Non-pigmented ciliary epithelial cell (primary cell): ENCODE results near the gene ZNF396.

ENCODE experiments used
- DNase-seq: peaks from one replicate; pipeline ENCODE4 v3.0.0-alpha.2; 2010; ENCODE audit warnings: low read depth

Gene ZNF396

DNA sequence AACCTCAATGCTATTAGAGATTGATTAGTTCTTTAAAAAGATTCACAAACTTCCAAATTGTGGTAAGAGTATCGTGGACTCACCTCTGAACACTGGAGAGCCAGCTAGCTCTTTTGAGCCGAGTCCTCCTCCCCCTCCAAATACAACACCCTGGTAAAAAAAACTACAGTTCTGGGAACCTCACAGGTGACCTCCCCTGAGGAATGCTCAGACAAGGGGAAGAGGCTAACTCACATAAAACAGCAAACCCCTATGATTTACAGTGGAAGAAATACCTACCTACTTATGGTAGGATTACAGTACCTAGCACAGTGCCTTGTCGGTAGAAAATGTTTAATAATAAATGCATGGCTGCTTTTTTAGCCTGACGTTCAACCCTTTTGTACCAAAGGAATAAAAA lies 41.3 kb downstream of the ZNF396 start:
- DNase-seq = no peak

DNA sequence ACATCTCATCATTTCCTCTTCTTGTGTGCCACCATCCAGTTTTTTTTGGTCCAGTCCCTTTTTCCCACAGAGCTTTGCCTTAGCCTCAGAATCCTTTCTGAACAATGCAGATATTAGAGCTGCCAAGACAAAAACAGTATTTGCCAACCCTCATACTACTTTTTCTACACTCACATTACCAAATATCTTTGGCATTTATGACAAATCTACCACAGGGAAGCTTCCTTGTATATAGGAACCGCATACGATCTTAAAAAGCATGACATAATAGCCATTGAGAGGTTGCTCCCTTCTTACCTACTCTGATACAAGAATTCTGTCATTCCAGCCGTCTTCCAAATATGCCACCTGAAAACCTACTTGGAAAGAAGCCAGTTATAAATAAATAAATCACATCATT lies 42.3 kb downstream of the ZNF396 start:
- DNase-seq = no peak

DNA sequence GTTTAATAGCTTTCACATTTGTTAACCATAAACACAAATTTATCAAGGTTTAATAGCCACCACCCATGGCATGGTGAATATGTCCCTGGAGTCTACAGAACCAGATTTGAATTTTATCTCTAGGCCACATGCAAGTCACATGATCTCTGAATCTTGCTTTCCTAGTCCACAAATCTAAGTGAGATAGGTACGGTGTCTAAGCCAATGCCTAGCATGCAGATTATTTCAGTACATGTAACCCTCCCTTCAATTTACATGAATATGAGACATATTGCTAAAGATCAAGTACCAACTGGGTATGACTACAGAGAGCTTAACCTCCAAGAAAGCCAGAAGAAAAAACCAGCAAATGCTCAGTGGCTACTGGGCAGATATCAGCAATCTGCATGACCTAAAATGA lies 42.9 kb downstream of the ZNF396 start:
- no peak for DNase-seq

DNA sequence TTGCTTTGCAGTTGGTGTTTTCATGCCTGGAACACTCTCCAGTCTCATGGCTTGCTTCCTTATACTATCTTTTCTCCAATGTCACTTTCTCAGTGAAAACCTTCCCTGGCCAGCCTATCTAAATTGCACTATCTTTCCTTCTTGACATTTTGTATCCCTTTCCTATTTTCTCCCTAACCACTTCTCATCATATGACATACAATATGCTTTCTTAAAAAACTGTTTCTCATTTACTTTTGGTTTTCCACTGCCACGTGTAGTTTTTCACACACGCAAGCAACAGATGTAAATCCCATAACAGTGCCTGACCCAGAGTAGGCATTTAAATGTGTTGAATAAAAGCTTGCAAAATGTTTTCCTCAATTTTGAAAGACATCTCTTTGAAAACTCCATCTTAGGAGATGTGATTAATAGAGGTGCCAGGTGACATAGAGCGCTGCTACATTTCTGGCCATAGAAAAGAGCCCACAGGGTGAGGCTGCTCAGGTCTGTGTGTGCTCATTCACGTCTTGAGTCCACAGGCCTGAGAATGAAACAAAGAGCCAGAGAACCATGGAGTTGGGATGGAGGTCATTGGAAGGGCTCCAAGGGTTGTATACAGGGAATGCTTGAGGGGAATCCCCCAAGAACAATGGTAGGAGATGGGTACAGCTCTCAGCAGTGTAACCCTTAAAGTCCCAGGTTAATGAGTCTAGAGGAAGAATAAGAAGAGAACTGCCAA lies 45.6 kb downstream of the ZNF396 start:
- DNase-seq = no peak

DNA sequence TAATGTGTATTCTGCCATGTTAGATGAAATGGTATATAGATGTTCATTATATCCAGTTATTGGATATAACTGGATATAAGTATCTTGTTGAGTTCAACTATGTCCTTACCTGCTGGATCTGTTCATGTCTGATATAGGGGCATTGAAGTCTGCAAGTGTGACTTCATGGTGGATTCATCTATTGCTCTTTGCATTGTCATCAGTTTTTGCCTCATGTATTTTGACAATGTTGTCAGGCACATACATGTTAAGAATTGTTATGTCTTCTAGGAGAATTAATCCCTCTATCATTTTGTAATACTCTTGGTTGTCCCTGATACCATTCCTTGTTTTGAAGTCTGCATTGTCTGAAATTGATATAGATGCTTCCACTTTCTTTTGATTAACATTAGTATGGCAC lies 48.3 kb downstream of the ZNF396 start:
- DNase-seq = no peak

DNA sequence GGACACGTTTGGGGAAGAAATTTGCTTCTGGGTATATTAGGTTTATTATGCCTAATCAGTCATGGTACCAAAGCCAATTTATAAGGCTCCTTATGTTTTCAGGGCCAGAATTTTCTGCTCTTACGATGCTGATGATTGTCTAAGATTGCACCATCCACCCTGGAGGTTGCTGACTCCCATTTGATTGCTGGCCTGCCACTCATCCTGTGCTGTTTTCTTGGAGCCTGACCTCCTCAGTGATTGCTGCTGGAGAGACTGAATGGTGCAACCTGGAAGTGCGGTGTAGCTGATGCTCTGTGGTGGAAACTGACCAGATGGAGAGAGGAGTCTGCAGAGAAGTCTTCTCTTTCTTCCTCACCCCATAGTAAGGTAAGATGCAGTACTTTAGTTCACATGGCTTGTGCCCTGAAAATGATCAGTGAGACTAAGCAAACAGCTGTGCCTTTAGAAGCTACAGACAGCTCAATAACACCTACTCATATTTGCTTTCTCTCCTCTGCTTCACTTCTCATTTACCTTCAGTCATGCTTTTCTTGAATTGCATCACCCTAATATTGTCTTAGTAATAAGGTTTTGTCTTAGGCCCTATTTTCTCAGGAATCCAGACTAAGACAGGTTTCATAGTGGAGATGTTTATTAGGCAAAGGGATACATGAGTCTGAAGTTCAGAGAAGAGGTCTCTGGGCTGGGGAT lies 50.3 kb downstream of the ZNF396 start:
- no peak for DNase-seq

DNA sequence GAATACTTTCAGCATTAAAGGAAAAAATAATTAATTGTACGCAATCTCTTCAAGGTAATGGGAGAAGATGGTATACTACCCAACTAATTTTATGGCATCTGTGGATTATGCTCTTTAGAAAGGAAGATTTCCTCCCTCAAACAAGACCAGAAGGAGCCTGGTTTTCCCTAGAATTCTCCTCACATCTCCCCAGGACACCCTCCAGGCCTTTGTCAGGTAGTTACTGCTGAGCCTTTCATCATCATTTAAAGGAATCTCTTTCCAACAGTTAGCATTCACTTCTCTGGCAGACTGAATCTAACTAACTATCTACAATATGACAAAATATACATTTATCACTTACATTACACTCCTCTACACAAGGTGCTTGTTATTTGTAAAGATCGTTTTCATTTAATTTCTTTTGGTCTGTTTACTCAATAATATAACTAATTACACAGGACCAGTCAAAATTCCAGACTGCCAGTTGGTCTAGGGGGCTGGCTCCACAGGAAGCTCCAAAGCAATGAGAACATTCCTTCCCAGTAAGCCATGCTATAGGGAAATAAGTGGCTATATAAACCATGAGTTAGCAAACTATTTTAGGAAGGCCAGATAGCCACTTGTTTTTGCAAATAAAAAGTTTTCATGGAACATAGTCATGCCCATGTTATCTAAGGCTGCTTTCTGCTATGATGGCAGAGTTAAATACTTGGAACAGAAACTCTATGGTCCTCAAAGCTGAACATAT lies 52.0 kb downstream of the ZNF396 start:
- DNase-seq = no peak

DNA sequence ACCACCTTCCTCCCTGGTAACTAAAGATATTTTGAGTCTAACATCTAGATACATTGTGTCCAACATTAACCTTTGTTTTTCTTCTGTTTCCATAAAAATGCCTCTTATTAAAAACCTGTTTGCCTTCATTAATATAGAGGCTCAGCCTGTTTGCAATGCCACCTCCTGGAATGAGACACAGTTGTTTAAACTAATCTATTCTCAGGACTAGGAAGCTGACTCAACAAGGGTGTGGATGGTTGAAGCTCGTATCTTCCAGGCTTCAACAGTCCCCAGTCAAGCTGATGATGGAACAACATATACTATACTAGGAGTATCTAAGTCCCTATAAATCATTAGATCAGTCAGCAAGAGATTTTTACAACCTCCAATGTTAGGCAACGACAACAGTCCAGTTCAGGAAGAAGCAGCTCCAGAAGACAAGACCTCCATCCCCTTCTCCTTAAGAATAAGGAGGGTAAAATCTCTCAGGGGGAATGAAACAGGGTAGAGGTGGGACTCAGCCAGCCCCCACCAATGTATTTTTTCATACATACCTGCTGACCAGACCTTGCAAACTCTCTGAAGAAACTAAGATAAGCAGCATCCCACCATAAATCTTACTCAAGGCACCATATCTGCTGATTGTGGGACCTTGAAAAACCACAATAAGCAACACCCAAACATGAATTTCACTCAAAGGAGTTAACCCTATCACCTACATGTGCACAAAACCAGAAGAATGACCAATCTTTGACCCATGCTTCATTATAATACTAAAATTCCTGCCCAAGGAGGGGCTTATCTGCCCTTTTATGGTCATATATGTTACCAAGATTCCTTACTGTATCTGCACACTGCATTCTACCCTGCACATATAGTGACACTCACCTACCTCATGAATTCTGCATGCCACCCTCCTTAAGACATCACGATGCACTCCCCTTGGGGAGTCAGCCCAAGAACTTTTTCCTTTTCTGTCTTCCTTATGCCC lies 54.4 kb downstream of the ZNF396 start:
- no peak for DNase-seq
